ENCODE results near the gene LILRA5. TPM values are rescaled to one million over a fixed set of nuclear protein-coding genes. Genes with fewer than 3 reads are reported as not detected.

LILRA5 gene
- total RNA-seq, result not detected in 2 replicates

GRCh38 chr19:54312436-54313377 lies at the start of gene LILRA5:
LILRA5 (minus strand) TSS chr19:54313166; CDS start chr19:54313019, 147 bp downstream.

GRCh38 chr19:54281007-54281728 lies 31.8 kb downstream of the LILRA5 start, which contains the start of gene LILRB2:
LILRB2 (minus strand) TSS chr19:54281110; CDS start chr19:54280496, 614 bp downstream.

GRCh38 chr19:54257116-54257480 lies 55.9 kb downstream of the LILRA5 start, which contains the start of gene LILRB5:
LILRB5 (minus strand) TSS chr19:54257273; CDS start chr19:54257193, 80 bp downstream.

Small RNA genes within 50 kb of the gene (small RNA-seq; reads per million reads assigned to genes)
- gene AC245884.12, result not detected
- gene MIR4752, result not detected
- gene RNU6-1307P, result not detected

Other genes starting within 250 kb of the LILRA5 start
- gene VSTM1, start 249.3 kb downstream of the LILRA5 start, total RNA-seq, result not detected in 2 replicates
- gene TARM1, start 231.8 kb downstream of the LILRA5 start, total RNA-seq, result not detected in 2 replicates
- gene OSCAR, start 212.4 kb downstream of the LILRA5 start, total RNA-seq, result not detected in 2 replicates
- 8.1 and 11.6 TPM in 2 replicates for gene NDUFA3, start 210.3 kb downstream of the LILRA5 start, total RNA-seq
- 15.9 and 19.7 TPM in 2 replicates for gene TFPT, start 197.5 kb downstream of the LILRA5 start, total RNA-seq
- gene PRPF31, start 197.4 kb downstream of the LILRA5 start, total RNA-seq, result 51.3 and 64.7 TPM in 2 replicates
- gene CNOT3, start 175.4 kb downstream of the LILRA5 start, total RNA-seq, result 15.2 and 19.6 TPM in 2 replicates
- 4.9 and 5.1 TPM in 2 replicates for gene LENG1, start 153.4 kb downstream of the LILRA5 start, total RNA-seq
- 0.53 TPM in 1 of 2 replicates, not detected in the other for gene TMC4, start 140.0 kb downstream of the LILRA5 start, total RNA-seq
- 64.0 and 112 TPM in 2 replicates for gene MBOAT7, start 123.6 kb downstream of the LILRA5 start, total RNA-seq
- 47.6 and 60.0 TPM in 2 replicates for gene TSEN34, start 121.9 kb downstream of the LILRA5 start, total RNA-seq
- 1,424 and 1,587 TPM in 2 replicates for gene RPS9, start 112.3 kb downstream of the LILRA5 start, total RNA-seq
- not detected in 2 replicates for gene LILRB3, start 90.2 kb downstream of the LILRA5 start, total RNA-seq
- gene LILRA6, start 70.4 kb downstream of the LILRA5 start, total RNA-seq, result not detected in 2 replicates
- 0.07 TPM in 1 of 2 replicates, not detected in the other for gene LILRB5, start 55.9 kb downstream of the LILRA5 start, total RNA-seq
- gene LILRB2, start 32.1 kb downstream of the LILRA5 start, total RNA-seq, result not detected in 2 replicates
- gene LILRA4, start 26.0 kb upstream of the LILRA5 start, total RNA-seq, result not detected in 2 replicates
- gene LAIR1, start 51.8 kb upstream of the LILRA5 start, total RNA-seq, result not detected in 2 replicates
- gene TTYH1, start 102.3 kb upstream of the LILRA5 start, total RNA-seq, result not detected in 2 replicates
- 46.4 and 74.3 TPM in 2 replicates for gene LENG8, start 136.0 kb upstream of the LILRA5 start, total RNA-seq
- gene LENG9, start 150.6 kb upstream of the LILRA5 start, total RNA-seq, result 3.6 TPM in 2 replicates
- 27.1 and 27.4 TPM in 2 replicates for gene CDC42EP5, start 160.1 kb upstream of the LILRA5 start, total RNA-seq
- gene LAIR2, start 189.7 kb upstream of the LILRA5 start, total RNA-seq, result not detected in 2 replicates